ENCODE results near the gene LSM14A.
"Not testable (repeated sequence)": the region's sequence is repeated elsewhere in the genome, so short reads cannot be mapped to it uniquely, and the experiment has no call there.

LSM14A gene

DNA sequence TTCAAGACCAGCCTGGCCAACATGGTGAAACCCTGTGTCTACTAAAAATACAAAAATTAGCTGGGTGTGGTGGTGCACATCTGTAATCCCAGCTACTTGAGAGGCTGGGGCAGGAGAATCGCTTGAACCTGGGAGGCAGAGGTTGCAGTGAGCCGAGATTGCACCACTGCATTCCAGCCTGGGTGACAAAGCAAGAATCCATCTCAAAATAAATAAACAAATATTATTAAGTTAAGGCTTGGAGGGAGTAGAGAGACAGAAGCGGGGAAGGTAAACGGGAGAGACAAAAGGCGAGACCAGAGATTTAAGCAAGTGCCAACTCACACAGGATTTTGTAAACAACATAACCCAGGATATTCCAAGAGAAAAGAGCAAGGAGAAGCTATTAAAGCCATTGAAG, 12.8 kb upstream of the LSM14A start:
- DNase-seq = peak; percentile 57

DNA sequence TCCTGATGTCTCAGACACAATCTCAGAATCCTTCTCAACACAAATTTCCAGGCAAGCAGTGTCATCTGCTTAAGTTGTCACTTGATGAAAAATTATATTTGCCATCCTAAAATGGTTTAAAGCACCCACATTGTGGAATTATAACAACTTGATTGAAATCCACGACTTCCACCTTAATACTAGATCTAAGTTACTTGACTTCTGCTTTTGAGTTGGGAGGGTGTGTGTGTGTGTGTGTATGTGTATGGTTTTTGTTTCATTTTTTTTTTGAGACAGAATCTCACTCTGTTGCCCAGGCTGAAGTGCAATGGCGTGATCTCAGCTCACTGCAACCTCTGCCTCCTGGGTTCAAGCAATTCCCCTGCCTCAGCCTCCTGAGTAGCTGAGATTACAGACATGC, 10.4 kb upstream of the LSM14A start:
- DNase-seq = not testable (repeated sequence)

DNA sequence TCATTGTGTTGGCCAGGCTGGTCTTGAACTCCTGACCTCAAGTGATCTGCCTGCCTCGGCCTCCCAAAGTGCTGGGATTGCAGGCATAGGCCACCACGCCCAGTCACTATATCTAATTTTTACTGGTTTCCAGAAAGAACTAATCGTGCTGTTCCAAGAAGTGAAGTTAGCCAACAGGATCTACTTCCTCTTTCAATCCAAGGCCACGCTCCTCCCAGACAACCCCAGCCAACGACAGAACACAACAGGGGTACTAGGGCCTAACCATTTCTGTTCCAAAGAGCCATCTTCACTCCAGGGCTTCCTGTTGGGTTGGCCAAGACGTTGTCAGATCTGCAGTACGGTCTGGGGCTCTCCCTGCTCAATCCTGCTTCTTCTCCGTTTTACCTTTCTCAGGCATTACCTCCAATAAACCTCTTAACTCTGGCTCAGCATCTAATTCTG, 7.0 kb upstream of the LSM14A start:
- no peak for DNase-seq

DNA sequence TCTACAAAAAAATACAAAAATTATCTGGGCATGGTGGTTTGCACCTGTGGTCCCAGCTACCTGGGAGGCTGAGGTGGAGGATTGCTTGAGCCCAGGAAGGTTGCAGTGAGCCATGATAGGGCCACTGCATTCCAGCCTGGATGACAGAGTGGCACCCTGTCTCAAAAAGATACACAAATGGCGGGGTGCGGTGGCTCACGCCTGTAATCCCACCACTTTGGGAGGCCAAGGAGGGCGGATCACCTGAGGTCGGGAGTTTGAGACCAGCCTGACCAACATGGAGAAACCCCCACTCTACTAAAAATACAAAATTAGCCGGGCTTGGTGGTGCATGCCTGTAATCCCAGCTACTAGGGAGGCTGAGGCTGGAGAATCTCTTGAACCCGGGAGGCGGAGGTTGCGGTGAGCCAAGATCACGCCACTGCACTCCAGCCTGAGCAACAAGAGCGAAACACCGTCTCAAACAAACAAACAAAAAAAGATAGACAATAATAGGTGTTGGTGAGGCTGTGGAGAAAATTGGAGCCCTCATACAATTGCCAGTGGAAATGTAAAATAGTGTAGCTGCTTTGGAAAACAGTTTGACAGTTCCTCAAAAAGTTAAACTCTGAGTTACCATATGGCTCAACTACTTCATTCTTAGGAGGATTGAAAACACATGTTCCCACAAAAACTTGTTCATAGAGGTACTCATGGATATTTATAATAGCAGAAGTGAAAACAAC, 2.7 kb upstream of the LSM14A start:
- DNase-seq = not testable (repeated sequence)

DNA sequence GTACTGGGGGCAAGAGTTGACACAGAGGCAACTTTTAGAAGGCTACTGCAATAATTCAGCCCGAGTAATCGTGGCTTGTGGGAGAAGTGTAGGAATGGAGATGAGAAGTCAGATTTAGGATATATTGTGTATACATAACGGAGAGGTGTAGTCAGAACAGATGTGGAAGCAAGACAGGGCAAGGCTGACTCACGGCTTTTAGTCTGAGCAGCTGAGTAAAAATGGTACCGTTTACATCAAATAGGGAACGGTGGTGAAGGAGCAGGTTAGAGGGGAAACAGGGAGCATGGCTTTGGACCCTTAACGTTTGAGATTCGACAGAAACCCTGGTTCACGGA, 796 bp upstream of the LSM14A start:
- peak; percentile 86 for DNase-seq

DNA sequence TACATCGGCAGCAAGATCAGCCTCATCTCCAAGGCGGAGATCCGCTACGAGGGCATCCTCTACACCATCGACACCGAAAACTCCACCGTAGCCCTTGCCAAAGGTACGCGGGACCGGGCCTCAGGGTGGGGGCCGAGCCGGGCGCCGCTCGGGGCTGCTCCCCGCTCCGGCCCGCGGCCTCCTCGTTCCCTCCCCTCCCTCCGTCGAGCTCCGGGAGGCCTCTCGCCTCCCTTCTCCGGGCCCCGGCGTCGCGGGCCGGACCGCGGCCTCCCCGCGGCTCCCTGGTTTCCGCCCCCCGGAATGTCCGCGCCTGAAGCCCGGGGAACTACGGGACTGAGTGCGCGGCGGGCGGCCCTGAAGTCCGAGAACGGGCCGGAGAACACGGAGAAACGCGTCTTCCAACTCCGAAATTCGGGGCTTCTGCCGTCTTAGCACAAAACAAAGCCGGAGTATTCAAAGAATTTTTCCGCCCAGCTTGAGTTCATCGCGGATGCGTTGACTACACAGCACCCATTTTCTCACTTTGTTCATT, 423 bp downstream of the LSM14A start:
- DNase-seq = peak; percentile 13

DNA sequence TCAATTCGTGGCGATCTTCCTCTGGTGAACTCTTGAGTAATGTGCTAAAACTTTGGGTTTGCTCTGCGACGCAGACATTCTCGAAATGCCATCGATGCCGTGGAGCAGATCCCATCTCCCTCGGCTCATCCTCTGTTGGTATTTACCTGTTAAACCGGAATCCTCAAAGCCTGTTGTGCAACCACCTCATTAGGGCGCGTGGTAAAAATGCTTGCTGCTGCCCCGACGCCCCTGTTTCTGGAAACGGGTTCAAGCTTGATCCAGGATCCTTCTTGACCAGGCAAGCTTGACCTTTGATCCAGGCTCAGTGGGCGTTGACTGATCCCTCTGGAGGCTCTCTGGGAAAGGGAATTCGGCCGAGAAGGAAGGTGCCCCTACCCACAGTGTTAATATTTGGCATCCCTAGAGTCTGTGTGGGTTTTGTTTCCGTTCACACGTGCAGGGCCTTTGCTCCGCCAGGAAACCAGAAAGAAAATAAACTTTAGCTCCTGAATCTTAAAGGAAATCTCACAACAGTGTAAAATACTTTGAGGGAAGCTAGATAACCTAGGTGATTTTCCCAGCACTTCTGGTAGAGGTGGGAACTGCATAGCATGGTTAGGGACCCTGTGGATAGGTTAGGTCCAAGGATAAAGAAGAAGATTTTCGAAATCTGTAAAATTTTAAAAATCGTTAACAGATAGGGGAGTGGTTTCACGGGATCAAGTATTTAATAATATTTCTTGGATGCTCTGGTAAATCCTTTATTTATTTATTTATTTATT, 1.1 kb downstream of the LSM14A start:
- DNase-seq = peak; percentile 32

DNA sequence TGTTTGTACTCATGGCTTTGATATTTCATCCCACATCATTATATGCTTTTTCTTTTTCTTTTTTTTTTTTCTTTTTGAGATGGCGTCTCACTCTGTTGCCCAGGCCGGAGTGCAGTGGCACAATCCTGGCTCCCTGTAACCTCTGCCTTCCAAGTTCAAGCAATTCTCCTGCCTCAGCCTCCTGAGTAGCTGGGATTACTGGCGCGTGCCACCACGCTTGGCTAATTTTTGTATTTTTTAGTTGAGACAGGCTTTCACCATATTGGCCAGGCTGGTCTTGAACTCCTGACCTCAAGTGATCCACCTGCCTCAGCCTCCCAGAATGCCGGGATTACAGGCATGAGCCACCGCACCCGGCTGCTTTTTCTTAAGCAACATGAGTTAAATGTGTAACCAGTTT, 2.9 kb downstream of the LSM14A start:
- not testable (repeated sequence) for DNase-seq

DNA sequence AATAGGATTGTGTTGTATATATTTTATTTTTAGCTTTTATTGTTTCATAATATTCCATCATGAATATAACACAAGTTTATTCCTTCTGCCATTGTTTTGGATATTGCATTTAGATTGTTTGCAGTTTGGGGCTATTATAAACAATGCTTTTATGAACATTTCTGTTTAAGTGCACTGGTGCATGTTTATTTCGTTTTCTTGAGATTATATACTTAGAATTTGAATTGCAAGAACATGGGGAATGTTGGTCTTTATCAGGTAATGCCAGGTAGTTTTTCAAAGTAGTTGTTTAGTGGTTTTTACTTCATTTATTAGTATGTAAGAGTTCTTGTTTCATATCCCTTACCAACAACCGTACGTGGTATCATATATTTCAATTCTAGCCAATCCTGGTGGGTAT, 4.3 kb downstream of the LSM14A start:
- DNase-seq = no peak

DNA sequence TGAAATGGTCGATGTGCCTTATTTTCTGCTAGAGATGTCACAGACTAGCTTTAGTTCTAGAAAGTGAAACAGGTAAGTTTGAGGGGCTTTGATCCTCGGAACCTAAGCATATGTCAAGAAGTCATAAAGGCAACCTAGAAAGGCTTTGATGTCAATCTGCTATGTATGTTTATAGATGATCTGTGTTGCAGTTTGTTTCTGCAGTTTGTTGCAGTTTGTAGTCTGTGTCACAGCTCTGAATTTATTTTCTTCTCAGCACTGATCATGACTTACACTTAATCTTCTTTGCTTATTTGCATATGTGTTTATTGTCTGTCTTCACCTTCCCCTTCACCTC, 5.9 kb downstream of the LSM14A start:
- DNase-seq = no peak

DNA sequence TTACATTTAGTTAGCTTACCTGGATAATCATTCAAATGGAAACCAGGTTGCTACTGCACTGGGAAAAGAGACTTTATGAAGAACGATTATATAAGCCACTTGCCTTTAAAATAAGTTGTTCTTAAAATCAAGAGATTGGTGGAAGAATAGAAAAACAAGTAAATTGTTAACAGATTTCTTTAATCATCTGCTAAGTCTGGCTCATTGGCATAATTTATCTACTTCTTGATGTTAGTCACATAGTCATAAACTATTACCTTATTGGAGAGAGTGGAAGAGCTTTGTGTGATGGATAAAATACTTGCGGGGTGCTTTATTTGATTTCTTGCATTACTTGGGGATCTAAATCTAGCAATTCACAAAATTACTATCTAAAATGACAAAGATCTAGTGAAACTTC, 6.8 kb downstream of the LSM14A start:
- DNase-seq = no peak

DNA sequence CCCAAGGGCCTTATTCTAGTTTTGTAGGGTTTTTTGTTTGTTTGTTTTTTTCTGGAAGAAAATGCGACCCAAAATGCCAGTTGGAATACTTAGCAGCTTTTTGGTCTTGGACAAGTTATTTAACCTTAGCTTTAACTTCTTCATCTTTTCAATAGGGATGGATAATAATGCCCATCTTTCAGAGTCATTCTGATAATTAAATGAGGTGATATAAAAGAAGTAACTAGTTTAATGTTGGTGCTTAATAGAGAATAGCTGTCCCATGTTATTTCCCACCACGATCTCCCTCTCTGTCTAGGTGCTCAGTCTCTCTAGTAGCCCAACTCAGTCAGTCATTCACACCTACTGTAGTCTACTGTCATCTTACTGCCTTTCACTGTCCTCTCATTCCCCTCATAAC, 8.0 kb downstream of the LSM14A start:
- DNase-seq = no peak

DNA sequence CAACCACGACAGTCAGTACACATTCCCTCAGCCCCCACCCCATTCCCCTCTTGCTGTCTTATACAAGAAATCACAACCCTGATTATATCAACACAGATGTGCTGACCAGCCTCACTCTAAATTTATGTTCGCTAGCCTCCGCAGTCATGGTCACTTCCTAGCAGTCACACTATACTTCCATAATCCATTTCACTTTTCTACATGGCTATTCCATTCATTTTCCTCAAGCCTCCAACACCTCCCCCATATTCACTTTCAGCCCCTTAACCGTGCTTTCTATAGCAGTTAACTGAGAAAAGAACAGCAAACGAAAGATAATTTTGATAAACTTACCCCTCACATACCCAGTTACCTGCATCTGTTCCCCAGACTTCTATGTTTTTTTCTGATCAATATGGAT, 8.4 kb downstream of the LSM14A start:
- no peak for DNase-seq

DNA sequence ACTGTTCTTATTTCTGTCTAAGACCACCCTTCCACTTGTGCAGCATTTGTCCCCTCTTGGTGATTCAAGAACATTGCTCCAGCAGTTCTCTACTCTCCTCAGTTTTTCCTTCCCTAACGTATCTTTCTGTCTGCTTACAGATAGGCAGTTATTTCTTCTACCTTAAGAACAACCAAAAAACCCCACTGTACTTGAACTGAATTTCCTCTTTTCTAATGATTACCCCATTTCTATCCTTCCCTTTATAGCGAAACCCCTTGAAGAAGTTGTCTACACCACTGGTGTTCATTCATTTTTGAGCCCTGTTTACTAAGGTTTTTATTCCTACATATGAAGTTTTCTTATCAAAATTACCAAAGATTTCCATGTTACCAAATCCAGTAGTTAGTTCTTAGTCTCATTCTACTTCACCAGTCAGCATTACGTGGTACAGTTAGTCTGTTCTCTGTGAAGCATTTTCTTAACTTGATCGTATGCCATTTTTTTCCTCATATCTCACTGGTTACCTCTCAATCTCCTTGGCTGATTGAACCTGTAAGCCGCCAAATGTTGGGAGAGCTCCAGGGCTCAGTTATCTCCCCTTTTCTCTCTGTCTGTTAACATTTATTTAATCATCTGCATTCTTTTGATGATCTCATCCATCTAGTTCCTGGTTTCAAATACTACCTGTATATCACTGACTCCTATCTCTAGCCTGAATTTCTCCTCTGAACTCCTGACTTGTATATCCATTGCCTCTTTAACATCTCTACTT, 9.0 kb downstream of the LSM14A start:
- DNase-seq = no peak

DNA sequence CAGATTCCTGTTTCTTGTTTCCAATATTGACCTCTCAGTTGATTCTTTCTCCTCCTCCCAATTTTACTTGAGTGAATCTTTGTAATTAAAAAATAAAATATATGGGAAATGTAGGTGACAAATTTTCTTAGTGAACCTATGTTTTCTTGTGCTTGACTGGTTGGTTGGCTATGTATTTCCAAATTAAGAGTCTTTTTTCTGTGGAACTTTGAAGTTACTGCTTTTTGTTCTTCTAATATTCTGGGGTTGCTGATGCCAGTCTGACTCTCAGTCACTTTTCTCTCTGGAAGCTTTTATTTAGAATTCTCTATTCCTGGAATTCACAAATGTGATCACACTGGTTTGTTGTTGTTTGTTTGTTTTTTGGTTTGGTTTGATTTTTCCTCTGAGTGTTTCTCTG, 9.8 kb downstream of the LSM14A start:
- no peak for DNase-seq

DNA sequence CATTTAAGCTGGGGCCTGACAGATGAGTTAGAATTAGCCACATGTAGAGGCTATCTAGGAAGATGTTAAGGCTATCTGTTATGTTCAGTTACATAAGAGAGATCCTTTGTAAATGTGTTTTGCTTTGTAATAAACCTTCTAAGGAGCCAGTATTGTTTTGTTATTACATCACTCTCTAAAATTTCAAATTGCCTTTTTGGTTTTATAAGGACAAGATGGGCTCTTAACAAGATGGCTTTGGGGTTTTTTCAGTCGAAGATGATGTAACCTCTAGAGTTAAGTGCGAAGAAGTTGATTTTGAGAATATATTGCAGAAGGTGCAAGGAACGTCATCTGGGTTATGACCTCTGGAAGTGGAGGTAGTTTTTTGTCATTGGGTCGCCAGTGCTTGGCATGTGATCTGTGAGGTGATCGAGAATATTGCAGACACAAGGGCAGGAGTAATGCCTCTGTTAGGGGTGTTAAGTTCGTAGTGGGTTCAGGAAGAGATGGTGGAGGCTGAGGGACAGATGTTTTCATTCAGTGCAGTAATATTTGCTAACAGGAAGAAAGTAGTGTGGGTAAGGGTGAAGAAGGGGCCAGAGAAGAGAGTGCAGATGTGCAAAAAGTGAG, 12.7 kb downstream of the LSM14A start:
- no peak for DNase-seq

DNA sequence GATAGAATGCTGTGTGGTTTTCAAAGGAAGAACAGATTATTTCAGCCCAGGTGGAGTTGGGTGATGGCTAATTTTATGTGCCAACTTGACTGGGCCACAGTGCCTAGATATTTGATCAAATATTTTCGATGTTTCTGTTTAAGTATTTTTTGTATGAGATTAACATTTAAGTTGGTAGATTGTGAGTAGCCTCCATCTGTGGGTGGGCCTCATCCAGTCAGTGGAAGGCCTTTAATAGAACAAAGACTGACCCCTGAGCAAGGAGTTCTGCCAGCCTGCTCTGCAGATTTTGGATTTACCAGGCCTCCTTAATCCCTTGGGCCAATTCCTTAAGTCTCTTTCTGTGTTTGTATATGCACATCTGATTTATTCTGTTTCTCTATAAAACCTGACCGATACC, 13.9 kb downstream of the LSM14A start:
- DNase-seq = no peak

DNA sequence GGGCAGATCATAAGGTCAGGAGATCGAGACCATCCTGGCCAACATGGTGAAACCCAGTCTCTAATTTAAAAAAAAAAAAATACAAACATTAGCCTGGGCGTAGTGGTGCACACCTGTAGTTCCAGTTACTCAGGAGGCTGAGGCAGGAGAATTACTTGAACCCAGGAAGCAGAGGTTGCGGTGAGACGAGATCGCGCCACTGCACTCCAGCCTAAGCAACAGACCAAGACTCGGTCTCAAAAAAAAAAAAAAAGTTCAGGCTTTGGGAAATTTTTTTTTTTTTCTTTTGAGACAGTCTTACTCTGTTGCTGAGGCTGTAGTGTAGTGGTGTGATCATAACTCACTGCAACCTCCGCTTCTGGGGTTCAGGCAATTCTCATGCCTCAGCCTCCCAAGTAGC, 14.7 kb downstream of the LSM14A start:
- no peak for DNase-seq

DNA sequence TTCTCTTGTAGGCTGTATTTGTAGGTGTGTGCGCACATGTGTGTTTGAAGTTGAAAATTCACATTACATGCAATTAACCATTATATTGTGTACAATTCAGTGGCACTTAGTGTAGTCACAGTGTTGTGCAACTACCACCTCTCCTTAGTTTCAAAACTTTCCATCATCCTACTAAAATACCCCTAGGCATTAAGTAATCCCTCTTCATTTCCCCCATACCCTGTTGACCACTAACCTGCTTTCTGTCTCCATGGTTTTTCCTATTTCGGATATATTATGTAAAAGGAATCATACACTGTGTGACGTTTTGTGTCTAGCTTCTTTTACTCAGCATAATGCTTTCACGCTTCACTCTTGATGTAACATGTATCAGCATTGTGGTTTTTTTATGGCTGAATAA, 16.1 kb downstream of the LSM14A start:
- DNase-seq = no peak

DNA sequence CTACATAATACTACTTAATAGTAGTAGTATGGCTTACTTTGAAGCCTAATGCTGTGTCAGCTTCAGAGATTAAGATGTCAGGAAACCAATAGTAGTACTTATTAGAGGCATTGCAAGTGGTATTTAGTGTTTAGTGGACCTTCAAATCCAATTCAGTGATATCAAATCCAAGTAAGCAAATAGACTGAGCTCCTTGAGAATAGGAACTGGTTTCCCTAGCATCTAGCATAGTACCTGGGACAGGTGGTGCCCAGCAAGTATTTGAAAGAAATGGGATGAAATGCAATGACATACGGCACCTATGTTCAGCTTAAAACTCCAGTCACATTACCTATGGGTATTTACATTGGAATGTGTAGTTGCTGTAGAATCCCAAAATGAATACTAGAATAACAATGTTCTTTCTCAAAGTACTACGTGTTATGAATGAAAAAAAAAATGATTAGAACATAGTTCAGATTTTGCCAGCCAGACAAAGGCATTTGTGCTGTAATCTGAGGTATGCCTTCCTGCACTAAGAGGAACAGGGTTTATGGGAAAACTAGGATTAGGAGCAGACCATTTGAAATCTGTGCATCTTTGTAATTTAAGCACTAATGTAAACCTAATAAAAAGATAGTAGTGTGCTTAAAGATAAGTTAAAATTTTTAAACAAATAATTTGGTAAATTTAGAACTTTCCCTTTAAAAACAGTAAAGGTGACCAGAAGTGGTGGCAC, 17.1 kb downstream of the LSM14A start:
- no peak for DNase-seq

DNA sequence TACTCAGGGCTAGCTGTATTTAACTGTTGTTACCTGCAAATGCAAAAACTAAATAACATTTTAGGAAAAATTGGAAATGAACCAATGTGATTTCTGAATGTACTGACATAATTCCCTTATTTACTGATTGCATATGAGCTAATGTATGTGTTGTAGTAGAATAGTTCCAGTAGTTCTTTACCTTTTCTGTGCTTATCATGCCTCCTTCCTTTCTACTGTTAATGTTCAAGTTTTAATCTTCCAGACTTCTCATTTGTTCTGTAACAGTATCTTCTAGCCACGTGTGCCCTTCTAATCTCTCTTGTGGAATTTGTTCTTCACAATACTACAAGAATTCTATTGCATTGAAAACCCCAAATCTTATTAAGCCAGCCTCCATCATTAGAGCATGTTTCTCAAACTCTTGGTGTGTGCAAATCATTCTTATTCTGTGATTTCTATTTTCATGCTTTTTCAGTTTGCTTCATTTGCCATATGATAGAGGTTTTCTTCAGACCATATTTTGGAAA, 17.7 kb downstream of the LSM14A start:
- DNase-seq = no peak

DNA sequence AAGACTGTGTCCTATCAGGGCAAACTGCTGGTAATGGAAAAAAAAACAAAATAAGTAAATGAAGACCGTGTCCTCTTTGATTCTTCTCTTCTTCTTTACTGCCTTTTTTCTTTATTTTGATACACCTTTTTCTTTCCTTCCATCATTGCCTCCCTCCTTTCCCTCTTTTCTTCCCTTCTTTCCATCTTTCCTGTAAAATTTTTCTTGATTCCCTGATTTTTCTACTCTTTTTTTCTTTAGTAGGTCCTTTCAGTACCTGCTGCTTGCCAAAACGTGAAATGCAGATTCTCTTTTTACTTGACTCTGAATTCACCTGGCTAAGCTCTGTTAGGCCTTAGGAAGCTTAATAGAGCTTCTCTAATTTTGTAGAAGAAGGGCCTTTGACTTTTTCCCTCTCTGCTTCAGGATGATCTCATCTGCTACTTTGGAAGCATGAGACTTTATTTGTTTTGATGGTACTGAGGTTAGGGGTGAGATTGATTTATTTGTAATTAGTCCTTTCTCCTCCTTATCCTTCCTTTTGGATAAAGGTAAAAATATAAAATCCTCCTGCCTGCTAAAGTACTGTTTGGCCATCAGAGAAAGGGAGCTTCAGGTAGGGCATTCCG, 19.2 kb downstream of the LSM14A start:
- DNase-seq = no peak

Measured in HCEC 1CT (cell line).